GM21786 (cell line): ENCODE data around the gene SEPTIN10.
A peak's percentile ranks its signal among the peaks of the same experiment; 100 is the strongest.
"Not testable (repeated sequence)": the region's sequence is repeated elsewhere in the genome, so short reads cannot be mapped to it uniquely, and the experiment has no call there.

Experiments
- ATAC-seq: cut with Tn5 transposase; IDR thresholded peaks from one replicate; pipeline ENCODE4 v1.9.1; 2021; ENCODE audit not compliant: unreplicated experiment

Gene SEPTIN10

DNA sequence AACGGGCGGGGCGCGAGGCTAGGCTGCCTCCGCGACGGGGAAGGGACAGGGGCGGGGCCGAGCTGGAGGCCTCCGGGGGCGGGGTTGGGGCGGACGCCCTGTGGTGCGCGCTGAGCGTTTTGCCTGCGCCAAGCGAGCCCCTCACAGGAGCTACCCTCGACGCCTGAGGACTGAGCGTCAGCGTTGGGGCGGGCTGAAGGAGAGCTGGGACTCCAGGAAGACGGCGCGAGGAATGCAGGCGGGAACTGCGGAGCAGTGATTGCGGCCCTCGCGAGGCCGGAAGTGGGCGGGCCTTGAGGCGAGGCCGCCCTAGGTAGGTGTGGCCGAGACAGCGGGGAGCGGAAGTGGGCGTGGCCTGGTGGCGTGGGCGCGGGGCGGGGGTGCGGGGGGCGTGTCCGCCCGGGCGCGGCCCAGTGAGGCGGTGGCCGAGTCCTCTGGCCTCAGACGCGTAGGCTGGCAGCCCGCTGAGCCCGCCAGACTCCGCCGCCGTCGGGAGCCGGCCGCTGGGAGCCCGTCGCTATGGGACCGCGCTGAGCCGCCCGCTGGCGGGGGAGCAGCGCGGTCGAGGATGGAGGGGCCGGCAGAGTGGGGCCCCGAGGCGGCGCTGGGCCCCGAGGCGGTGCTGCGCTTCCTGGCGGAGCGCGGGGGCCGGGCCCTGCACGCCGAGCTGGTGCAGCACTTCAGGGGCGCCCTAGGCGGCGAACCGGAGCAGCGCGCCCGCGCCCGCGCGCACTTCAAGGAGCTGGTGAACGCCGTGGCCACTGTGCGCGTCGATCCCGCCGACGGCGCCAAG lies at the start of gene SEPTIN10, which contains the start of gene SOWAHC:
TSS of gene SEPTIN10 (minus strand) at position 45 of the 793 bp plus-strand sequence. CDS start 139 bp downstream, outside the sequence.
TSS of gene SOWAHC (plus strand) at position 443 of the 793 bp plus-strand sequence. CDS start at position 569, 126 bp downstream.
- peak; percentile 80 for ATAC-seq

GRCh38 chr2:109662889-109663288 lies 49.1 kb upstream of the SEPTIN10 start:
- no peak for ATAC-seq

- no peak for ATAC-seq
These were observed 46.5 kb upstream of the SEPTIN10 start for GRCh38 chr2:109660046-109660860.

GRCh38 chr2:109659396-109660045 lies 45.8 kb upstream of the SEPTIN10 start:
- no peak for ATAC-seq

DNA sequence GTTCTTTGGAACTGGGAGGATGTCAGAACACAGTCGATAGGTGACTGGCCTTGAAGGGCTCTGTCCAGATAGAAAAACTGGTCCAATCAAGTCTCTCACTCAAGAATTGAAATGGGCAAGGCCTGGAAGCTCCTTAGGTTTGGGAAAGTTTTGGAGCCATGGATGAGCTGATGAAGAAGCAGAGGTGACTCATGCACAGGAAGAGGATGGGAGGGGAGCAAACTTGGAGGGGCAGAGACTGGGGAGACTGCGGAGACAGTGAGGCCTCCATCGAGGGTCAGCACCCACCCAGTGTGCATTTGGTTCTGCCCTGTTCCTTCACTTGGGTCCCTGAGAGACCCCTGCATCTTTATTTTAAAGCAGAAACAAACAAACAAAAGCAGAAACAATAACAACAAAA lies 41.5 kb upstream of the SEPTIN10 start:
- no peak for ATAC-seq

DNA sequence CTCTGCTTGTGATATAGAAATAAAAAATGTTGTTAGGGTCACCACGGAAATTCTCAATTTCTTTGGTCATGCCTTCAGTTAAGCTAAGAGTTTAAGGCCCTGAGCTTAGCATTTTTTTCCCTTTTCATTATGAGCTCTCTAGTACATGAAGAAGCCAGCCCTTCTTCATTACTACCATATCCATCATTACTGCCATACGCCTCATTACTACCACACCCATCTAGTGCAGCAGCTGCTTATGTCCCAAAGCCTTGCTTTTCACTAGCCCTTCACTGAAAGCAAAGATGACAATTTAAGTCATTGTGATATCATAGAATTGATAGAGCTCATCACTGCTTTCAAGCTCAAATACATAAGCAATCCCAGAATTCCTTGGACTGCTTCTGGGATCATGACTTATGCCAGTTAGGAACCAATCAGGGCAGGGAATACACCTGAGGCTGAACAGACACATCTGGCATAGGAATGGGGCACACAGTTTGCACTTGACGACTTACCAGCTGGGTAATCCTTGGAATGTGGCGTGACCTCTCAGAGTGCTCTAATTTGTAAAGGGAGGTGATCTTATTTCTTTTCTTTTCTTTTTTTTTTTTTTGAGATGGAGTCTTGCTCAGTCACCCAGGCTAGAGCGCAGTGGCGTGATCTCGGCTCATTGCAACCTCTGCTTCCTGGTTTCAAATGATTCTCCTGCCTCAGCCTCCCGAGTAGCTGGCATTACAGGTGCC lies 40.7 kb upstream of the SEPTIN10 start:
- no peak for ATAC-seq

GRCh38 chr2:109649736-109650695 lies 36.2 kb upstream of the SEPTIN10 start:
- ATAC-seq: no peak

DNA sequence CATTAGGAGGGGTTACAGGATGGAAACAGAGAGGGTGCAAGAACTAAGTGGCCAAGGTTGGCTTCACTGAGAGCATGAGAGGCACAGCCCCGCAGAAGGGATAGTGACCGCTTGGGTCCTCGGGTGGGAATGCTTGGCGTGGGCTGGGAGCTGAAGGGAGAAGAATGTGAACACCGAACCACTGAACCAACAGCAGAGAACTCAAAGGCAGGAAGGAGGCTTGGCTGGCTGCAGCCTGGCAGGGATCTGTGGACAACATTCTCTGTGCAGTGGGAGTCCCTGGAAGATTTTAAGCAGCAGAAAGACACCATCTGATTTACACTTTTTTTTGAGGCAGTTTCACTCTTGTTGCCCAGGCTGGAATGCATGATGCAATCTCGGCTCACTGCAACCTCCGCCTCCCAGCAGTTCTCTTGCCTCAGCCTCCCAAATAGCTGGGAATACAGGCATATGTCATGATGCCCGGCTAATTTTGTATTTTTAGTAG lies 34.3 kb upstream of the SEPTIN10 start:
- no peak for ATAC-seq

GRCh38 chr2:109647636-109648035 lies 33.9 kb upstream of the SEPTIN10 start:
- ATAC-seq: no peak

GRCh38 chr2:109646961-109647360 lies 33.2 kb upstream of the SEPTIN10 start:
- no peak for ATAC-seq

DNA sequence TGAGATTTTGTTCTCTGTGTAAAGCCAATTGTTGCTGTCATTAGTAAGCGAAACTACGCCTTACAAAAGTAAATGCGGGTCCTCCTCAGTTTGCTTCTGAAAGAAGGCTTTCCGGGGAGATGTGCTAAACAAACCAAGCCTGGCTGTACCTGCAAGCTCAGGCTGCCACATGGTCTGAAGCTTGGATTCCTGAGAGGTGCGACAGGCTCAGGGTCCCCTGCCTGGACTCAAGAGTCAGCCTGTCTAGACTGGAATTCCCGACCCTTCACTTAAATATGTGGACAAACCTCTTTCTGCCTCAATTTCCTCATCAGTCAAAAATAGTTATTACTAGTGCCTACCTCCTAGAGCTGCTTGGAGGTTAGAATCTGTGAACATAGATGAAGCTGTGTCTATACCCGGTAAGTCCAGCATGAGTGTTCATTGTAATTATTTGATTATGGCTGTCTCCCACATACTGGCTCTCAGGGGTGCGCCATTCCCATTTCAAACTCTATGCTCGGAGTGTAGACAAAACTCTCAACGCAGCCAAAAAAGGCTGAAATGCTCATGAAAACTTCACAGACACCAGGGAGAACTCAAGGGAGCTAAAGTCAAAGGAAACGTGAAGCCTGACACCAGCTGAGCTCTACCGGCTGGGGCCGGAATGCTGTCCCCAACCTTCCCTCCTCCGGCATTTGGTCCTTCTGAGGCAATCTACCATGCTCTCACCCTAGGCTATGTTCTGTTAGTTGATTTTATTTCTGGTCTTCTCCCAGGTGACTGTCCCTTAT lies 31.8 kb upstream of the SEPTIN10 start:
- no peak for ATAC-seq

DNA sequence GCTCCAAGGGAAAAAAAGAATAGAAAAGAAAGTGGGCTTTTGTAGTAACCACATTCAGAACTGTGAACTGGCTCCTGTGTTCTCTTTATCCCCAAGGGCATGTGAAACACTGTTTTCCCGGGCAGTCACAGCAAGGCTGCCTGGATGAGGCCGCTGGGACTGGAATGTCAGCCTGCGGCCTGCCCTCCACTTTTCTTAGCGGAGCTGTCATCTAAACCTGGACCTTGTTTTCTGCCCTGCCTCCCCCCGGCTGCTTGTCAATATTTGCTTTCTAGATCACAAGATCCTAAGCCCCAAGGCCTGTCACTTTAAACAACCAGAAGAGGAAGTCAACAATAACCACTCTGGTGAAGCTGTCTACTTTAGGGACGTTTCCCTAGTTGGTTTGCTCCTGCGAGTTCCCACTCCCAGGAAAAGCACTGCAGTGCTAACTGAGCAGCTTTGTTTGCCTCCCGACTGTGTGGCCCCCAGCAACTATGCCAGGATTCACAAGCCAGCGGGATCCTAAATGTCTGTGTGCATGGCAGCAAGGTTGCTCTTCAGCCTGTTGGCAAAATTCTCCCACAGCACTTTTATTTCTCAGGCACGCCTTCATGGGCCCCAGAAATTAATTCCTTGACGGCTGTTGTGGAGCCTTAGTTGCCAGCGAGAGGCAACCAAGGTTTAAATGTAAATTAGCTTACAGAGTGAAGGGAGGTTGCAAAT lies 31.0 kb upstream of the SEPTIN10 start:
- ATAC-seq: no peak

GRCh38 chr2:109640000-109640399 lies 26.2 kb upstream of the SEPTIN10 start:
- ATAC-seq: not testable (repeated sequence)

DNA sequence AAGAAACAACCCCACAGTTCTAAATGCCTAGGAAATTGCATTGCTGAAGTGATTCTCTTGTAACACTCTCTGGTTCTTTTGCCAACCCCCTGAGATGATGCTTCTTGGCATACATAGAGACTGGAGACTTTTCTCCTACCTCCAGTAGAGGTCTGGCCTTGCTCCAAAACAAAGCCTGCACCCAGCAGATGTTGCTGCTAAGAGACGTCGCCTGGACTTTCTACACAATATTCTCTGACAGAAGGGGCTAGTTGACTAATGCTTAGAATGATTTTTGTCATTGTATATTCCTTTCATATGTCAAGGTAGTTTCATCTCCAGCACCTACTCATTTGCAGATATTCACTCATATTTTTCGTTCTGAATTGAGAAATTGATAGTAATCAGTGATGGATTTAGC lies 25.0 kb upstream of the SEPTIN10 start:
- peak; percentile 33 for ATAC-seq

GRCh38 chr2:109637749-109638570 lies 24.2 kb upstream of the SEPTIN10 start:
- ATAC-seq: peak; percentile 65

GRCh38 chr2:109636317-109636716 lies 22.6 kb upstream of the SEPTIN10 start:
- no peak for ATAC-seq
